SK-N-MC (cell line): ENCODE measurements around the gene CCDC117.
"Not testable (repeated sequence)": the region's sequence is repeated elsewhere in the genome, so short reads cannot be mapped to it uniquely, and the experiment has no call there.

ENCODE experiments used
- EZH2 ChIP-seq: fragments of 200-600 bp; sonication (generic); IDR thresholded peaks from one replicate; pipeline ENCODE4 v1.6.1; 2017; ENCODE audit warnings: antibody characterized with exemption
- POLR2AphosphoS5 ChIP-seq: IDR thresholded peaks from 2 replicates; pipeline ENCODE4 v1.6.1; 2012; ENCODE audit warnings: mild to moderate bottlenecking, low read depth, low read length, borderline replicate concordance

- TF ChIP-seq EZH2, POLR2AphosphoS5: not testable (repeated sequence)
Measured at GRCh38 chr22:28824455-28824854, 52.0 kb downstream of the CCDC117 start.
